ENCODE measurements around the gene CTCFL. TPM values are rescaled to one million over a fixed set of nuclear protein-coding genes. Genes with fewer than 3 reads are reported as not detected.
"Not testable (repeated sequence)": the region's sequence is repeated elsewhere in the genome, so short reads cannot be mapped to it uniquely, and the experiment has no call there.

Gene CTCFL
- total RNA-seq, 1 donor from 2014 or later: 0.27 TPM

- intact Hi-C loops (cut with DNase I): no loop called here
- DNase-seq (ENCODE audit: low spot score) (peak; percentile 14), ATAC-seq (no peak)
These were observed 49.4 kb downstream of the CTCFL start for GRCh38 chr20:57475388-57476083.

GRCh38 chr20:57474816-57475215, 50.1 kb downstream of the CTCFL start:
- peak; percentile 44 for DNase-seq (ENCODE audit: low spot score)
- no peak for ATAC-seq
- intact Hi-C loops (cut with DNase I): no loop called here

GRCh38 chr20:57474205-57474604, 50.7 kb downstream of the CTCFL start:
- intact Hi-C loops (cut with DNase I): no loop called here
- DNase-seq (ENCODE audit: low spot score): peak; percentile 10
- no peak for ATAC-seq

GRCh38 chr20:57473246-57474048, 51.5 kb downstream of the CTCFL start:
- peak; percentile 53 for DNase-seq (ENCODE audit: low spot score)
- intact Hi-C loops (cut with DNase I): no loop called here
- peak; percentile 59 for ATAC-seq

GRCh38 chr20:57472474-57472873, 52.5 kb downstream of the CTCFL start:
- DNase-seq (ENCODE audit: low spot score); intact Hi-C loops (cut with DNase I); ATAC-seq: not testable (repeated sequence)

- DNase-seq (ENCODE audit: low spot score) (no peak), ATAC-seq (no peak)
- intact Hi-C loops (cut with DNase I): no loop called here
These were observed 53.2 kb downstream of the CTCFL start for GRCh38 chr20:57471496-57472372.

- intact Hi-C loops (cut with DNase I): no loop called here
- ATAC-seq (no peak), DNase-seq (ENCODE audit: low spot score) (no peak)
These were observed 54.1 kb downstream of the CTCFL start for GRCh38 chr20:57470666-57471495.

GRCh38 chr20:57470212-57470522, 54.8 kb downstream of the CTCFL start:
- DNase-seq (ENCODE audit: low spot score) (no peak), ATAC-seq (no peak)
- intact Hi-C loops (cut with DNase I): no loop called here

GRCh38 chr20:57469418-57470211, 55.3 kb downstream of the CTCFL start:
- intact Hi-C loops (cut with DNase I): no loop called here
- DNase-seq (ENCODE audit: low spot score): no peak

GRCh38 chr20:57468523-57469417, 56.2 kb downstream of the CTCFL start:
- ATAC-seq: no peak
- no peak for DNase-seq (ENCODE audit: low spot score)
- intact Hi-C loops (cut with DNase I): no loop called here

More at GRCh38 chr20:57469418-57470211, 55.3 kb downstream of the CTCFL start:
- no peak for ATAC-seq

GRCh38 chr20:57467742-57468141, 57.2 kb downstream of the CTCFL start:
- intact Hi-C loops (cut with DNase I): no loop called here
- no peak for DNase-seq (ENCODE audit: low spot score)
- ATAC-seq: no peak

GRCh38 chr20:57465943-57466342, 59.0 kb downstream of the CTCFL start:
- ATAC-seq: no peak
- no peak for DNase-seq (ENCODE audit: low spot score)
- intact Hi-C loops (cut with DNase I): no loop called here

- ATAC-seq (no peak), DNase-seq (ENCODE audit: low spot score) (no peak)
- intact Hi-C loops (cut with DNase I): no loop called here
These were observed 59.5 kb downstream of the CTCFL start for GRCh38 chr20:57465486-57465885.

GRCh38 chr20:57464642-57465211, 60.2 kb downstream of the CTCFL start:
- no peak for DNase-seq (ENCODE audit: low spot score)
- no peak for ATAC-seq
- intact Hi-C loops (cut with DNase I): no loop called here

GRCh38 chr20:57462781-57463180, 62.2 kb downstream of the CTCFL start:
- ATAC-seq (no peak), DNase-seq (ENCODE audit: low spot score) (no peak)
- intact Hi-C loops (cut with DNase I): no loop called here

GRCh38 chr20:57461726-57462125, 63.2 kb downstream of the CTCFL start:
- ATAC-seq (no peak), DNase-seq (ENCODE audit: low spot score) (no peak)
- intact Hi-C loops (cut with DNase I): no loop called here

Data from sciatic nerve (tissue), 2 donors.